Stimulated activated CD4-positive, alpha-beta T cell treated with anti-CD3 and anti-CD28 coated beads, Interleukin-1b, Interleukin-23, amount 100 ng/mL, for 4 hours (primary cell): ENCODE data around the gene FBXL4.

Experiments
- DNase-seq, 2 donors: peaks; one replicate each; pipeline ENCODE4 v3.0.0-alpha.2; 2020; ENCODE audit warnings: low read depth in 2 of 2

Gene FBXL4

GRCh38 chr6:98838975-98839374 lies 108.8 kb downstream of the FBXL4 start:
- DNase-seq, result no peak

GRCh38 chr6:98838032-98838431 lies 109.7 kb downstream of the FBXL4 start:
- no peak for DNase-seq

- DNase-seq, result no peak
Observed at GRCh38 chr6:98836962-98837944, 110.5 kb downstream of the FBXL4 start.

- no peak for DNase-seq
Observed at GRCh38 chr6:98836025-98836961, 111.5 kb downstream of the FBXL4 start.

GRCh38 chr6:98835149-98836024 lies 112.4 kb downstream of the FBXL4 start:
- DNase-seq, result no peak

GRCh38 chr6:98834060-98835031 lies 113.4 kb downstream of the FBXL4 start, which contains the start of gene POU3F2:
Gene POU3F2 (plus strand): TSS chr6:98834574. CDS start chr6:98834874, 300 bp downstream.
- peak; percentile 56 to 59 for DNase-seq

GRCh38 chr6:98833307-98834059 lies 114.3 kb downstream of the FBXL4 start:
- no peak for DNase-seq

- no peak for DNase-seq
Observed at GRCh38 chr6:98833057-98833306, 114.8 kb downstream of the FBXL4 start.

GRCh38 chr6:98832284-98833056 lies 115.3 kb downstream of the FBXL4 start:
- DNase-seq, result no peak

GRCh38 chr6:98831959-98832283 lies 115.8 kb downstream of the FBXL4 start:
- no peak for DNase-seq

- DNase-seq, result no peak
Observed at GRCh38 chr6:98831057-98831958, 116.4 kb downstream of the FBXL4 start.

GRCh38 chr6:98830146-98830545 lies 117.6 kb downstream of the FBXL4 start:
- DNase-seq, result no peak

- DNase-seq, result no peak
Observed at GRCh38 chr6:98828941-98829411, 118.8 kb downstream of the FBXL4 start.

GRCh38 chr6:98828211-98828788 lies 119.4 kb downstream of the FBXL4 start:
- DNase-seq, result no peak

GRCh38 chr6:98827295-98828159 lies 120.2 kb downstream of the FBXL4 start:
- DNase-seq, result no peak

- no peak for DNase-seq
Observed at GRCh38 chr6:98825600-98826230, 122.0 kb downstream of the FBXL4 start.
